GM18526 (cell line): ENCODE data around the gene SLC1A4.

ENCODE experiments used
- POLR2A ChIP-seq: IDR thresholded peaks from 3 replicates; pipeline ENCODE4 v1.6.1; 2011; ENCODE audit not compliant: insufficient read length; ENCODE audit errors: extremely low read depth

SLC1A4 gene

DNA sequence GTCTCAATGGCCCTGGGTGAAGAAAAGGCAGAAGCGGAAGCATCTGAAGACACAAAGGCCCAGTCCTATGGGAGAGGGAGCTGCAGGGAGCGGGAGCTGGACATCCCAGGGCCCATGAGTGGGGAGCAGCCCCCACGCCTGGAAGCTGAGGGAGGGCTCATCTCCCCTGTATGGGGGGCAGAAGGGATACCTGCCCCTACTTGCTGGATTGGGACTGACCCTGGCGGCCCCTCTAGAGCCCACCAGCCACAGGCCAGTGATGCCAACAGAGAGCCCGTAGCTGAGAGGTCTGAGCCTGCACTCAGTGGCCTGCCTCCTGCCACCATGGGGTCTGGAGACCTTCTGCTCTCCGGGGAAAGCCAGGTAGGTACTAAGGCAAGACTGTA is 80.2 kb downstream of the SLC1A4 start:
- no peak for TF ChIP-seq POLR2A

DNA sequence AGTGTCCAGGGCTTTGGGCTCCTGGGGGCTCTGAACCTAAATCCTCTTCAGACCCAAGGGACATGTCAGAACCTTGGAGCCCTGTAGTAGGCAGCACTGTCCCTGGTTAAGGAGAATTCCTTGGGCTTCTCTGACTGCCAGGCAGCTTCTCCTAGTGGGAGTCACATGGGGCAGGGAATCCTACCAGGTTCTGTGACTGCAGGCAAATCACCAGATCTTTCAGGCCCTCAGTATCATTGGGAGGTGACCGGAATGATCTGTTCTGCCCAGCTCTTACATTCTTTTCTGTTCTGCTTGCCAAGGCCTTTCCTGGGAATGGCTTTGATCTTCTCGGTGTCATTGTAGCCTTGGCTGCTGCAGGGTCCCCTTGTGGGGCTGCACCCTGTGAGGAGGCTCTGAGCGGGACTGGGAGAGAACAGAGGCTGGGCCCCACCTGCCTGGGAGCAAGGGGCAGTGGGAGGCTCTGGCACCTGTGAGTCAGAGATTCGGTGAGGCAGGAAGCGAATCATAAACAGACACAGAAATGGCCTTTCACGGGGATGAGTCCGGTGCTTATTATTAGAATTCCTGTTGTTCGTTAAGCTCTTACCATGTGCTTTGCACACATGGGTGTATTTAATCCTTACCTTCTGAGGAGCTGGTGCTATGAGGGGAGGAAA is 81.1 kb downstream of the SLC1A4 start:
- no peak for TF ChIP-seq POLR2A

DNA sequence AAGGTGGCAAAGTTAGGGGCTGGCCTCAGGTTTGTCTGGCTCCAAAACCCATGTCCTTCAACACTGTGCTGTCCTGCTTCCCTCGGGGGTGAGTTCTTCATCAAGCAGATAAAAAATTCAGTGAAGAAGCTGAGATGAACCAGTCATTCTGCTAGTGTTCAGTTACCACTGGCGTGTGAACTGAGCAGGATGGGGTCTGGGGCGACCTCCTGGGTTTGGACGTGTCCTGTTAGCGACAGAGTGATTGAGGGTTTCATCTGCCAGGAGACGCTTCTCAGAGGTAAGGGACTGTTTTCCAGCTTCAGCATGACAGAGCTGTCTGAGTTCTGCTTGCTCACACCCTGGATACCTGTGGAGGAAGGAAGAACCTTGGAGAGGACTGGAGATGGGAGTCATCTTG is 81.7 kb downstream of the SLC1A4 start:
- TF ChIP-seq POLR2A = no peak

DNA sequence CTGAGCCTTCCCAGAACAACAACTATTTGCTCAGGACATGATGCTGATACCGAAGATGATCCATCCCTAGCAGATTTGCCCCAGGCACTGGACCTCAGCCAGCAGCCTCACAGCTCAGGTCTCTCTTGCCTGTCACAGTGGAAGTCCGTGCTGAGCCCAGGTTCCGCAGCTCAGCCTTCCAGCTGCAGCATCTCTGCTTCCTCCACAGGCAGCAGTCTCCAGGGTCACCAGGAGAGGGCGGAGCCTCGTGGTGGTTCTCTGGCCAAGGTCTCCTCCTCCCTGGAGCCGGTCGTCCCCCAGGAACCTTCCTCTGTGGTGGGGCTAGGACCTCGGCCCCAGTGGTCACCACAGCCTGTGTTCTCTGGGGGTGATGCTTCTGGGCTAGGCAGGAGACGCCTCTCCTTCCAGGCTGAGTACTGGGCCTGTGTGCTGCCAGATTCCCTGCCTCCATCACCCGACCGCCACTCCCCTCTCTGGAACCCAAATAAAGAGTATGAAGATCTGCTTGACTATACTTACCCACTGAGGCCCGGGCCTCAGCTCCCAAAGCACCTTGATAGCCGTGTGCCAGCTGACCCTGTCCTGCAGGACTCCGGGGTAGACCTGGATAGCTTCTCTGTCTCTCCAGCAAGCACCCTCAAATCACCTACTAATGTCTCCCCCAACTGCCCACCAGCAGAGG is 82.4 kb downstream of the SLC1A4 start:
- no peak for TF ChIP-seq POLR2A

DNA sequence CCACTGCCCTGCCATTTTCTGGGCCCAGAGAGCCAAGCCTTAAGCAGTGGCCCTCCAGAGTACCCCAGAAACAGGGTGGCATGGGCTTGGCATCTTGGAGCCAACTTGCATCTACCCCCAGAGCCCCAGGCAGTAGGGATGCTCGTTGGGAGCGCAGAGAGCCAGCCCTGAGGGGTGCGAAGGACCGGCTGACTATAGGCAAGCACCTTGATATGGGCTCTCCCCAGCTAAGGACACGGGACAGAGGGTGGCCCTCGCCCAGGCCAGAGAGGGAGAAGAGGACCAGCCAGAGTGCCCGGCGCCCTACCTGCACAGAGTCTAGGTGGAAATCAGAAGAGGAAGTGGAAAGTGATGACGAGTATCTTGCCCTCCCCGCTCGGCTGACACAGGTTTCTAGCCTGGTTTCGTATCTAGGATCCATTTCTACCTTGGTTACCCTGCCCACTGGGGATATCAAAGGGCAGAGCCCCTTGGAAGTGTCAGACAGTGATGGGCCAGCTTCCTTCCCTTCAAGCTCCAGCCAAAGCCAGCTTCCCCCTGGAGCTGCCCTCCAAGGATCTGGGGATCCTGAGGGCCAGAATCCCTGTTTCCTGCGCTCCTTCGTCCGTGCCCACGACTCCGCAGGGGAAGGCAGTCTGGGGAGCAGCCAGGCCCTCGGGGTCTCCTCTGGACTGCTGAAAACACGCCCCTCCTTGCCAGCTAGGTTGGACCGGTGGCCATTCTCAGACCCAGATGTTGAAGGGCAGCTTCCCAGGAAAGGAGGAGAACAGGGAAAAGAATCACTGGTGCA is 83.2 kb downstream of the SLC1A4 start:
- TF ChIP-seq POLR2A = no peak
